Caco-2 (cell line): Measurements from ENCODE around the gene CERS3. TPM values are rescaled to one million over a fixed set of nuclear protein-coding genes. Genes with fewer than 3 reads are reported as not detected.

Source experiments
- BruUV-seq: library from RNA; stranded (reverse); fragments of 400-500 nt; replicated peaks from 2 replicates; lab custom pipeline; 2021; lab: Mats Ljungman, UMichigan
- CTCF ChIA-PET: fragments of 300-600 bp; sonication (Branson Sonifier 250); formaldehyde crosslinking; loops from one replicate; lab custom pipeline; 2022; ENCODE audit warnings: antibody characterized with exemption; lab: Charles Lee
- POLR2A ChIA-PET: fragments of 300-600 bp; sonication (Branson Sonifier 250); formaldehyde crosslinking; loops from one replicate; lab custom pipeline; 2022; ENCODE audit warnings: antibody characterized with exemption; lab: Charles Lee
- DNase-seq, 2 experiments: peaks; one replicate each; pipeline versions ENCODE4 v3.0.0 to v3.0.0-alpha.2; 2020 to 2022
- H3K27me3 ChIP-seq: replicated peaks from 2 replicates; pipeline ENCODE4 v1.6.0; 2011; ENCODE audit warnings: low read length; ENCODE audit not compliant: control insufficient read depth, insufficient read depth
- H3K36me3 ChIP-seq: 2 replicates; pipeline ENCODE4 v1.5.1; 2011; ENCODE audit warnings: low read length; ENCODE audit not compliant: control insufficient read depth, insufficient read depth
- H3K4me1 ChIP-seq: fragments of 250-450 bp; sonication (Bioruptor Pico); 2 replicates; pipeline ENCODE4 v1.5.1; 2020; ENCODE audit warnings: mild to moderate bottlenecking
- H3K4me3 ChIP-seq: 2 replicates; pipeline ENCODE4 v1.5.1; 2011; ENCODE audit warnings: low read depth, mild to moderate bottlenecking, control low read depth, low read length
- H3K9me3 ChIP-seq: fragments of 250-450 bp; sonication (Bioruptor Pico); 2 replicates; pipeline ENCODE4 v1.5.1; 2020; ENCODE audit warnings: mild to moderate bottlenecking, moderate library complexity
- H3K27ac Mint-ChIP-seq: one replicate; pipeline ENCODE4 v1.8.0; 2022; ENCODE audit warnings: mixed read lengths; ENCODE audit not compliant: unreplicated experiment
- H3K27me3 Mint-ChIP-seq: one replicate; pipeline ENCODE4 v1.8.0; 2022; ENCODE audit warnings: mixed read lengths; ENCODE audit not compliant: insufficient read depth, unreplicated experiment
- H3K36me3 Mint-ChIP-seq: one replicate; pipeline ENCODE4 v1.8.0; 2022; ENCODE audit warnings: mild to moderate bottlenecking, mixed read lengths; ENCODE audit not compliant: insufficient read depth, unreplicated experiment
- H3K4me1 Mint-ChIP-seq: one replicate; pipeline ENCODE4 v1.8.0; 2022; ENCODE audit warnings: low read depth, mixed read lengths; ENCODE audit not compliant: unreplicated experiment
- H3K4me3 Mint-ChIP-seq: one replicate; pipeline ENCODE4 v1.8.0; 2022; ENCODE audit warnings: mild to moderate bottlenecking, moderate library complexity, mixed read lengths; ENCODE audit not compliant: unreplicated experiment
- H3K9me3 Mint-ChIP-seq: one replicate; pipeline ENCODE4 v1.8.0; 2022; ENCODE audit warnings: mixed read lengths; ENCODE audit not compliant: unreplicated experiment
- CTCF ChIP-seq, 2 experiments: fragments of 200-600 bp in 1 of 2; IDR thresholded peaks; 1 replicate in 1 of 2; 2 replicates in 1 of 2; pipeline versions ENCODE4 v1.5.1 to v1.8.0; 2011 to 2022; ENCODE audit warnings: antibody characterized with exemption in 1 of 2, control low read depth in 1 of 2, inconsistent platforms in 1 of 2, low read depth in 1 of 2, low read length in 1 of 2, mild to moderate bottlenecking in 1 of 2, moderate library complexity in 1 of 2; ENCODE audit not compliant: insufficient read depth in 1 of 2, severe bottlenecking in 1 of 2, unreplicated experiment in 1 of 2
- intact Hi-C: fragments of 100-400 bp; cut with micrococcal nuclease; formaldehyde crosslinking; loops from one replicate; pipeline ENCODE4 v1.10.0; 2022; ENCODE audit not compliant: unreplicated experiment
- total RNA-seq: library from RNA; stranded (reverse); gene quantifications from 2 replicates; pipeline ENCODE4 v1.2.3, GENCODE V29; 2022

The CERS3 gene
- total RNA-seq, 1 experiment from 2014 or later: not detected

DNA sequence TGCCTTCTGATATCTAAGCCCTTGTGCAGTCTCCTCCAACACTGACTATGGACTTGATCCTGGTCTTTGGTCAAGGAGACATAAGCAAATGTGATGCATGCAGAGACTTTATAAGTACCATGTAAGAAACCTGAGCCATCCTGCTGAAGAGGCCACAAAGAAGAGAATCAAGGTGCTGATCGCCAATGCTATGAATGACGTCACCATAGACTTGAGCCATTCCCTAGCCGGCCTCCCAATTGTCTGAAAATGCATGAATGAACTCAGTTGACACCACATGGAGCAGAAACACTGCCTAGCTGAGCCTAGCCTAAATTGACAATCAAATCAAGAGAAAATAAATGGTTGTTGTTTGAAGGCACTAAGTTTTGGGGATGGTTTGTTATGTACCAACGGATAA lies 51.9 kb downstream of the CERS3 start:
- H3K9me3 Mint-ChIP-seq: peaks cover 29% of the 10 kb centered on the region
- no peak overlapping the region for H3K27ac Mint-ChIP-seq
- no peaks in the 10 kb centered on the region for H3K4me1 Mint-ChIP-seq
- CTCF ChIA-PET: no interaction called here
- H3K27me3 Mint-ChIP-seq: peaks cover 2% of the 10 kb centered on the region
- POLR2A ChIA-PET: no interaction called here
- no peaks in the 10 kb centered on the region for H3K36me3 ChIP-seq
- H3K4me3 ChIP-seq: no peak overlapping the region
- H3K4me3 Mint-ChIP-seq: no peak overlapping the region
- intact Hi-C loops: no loop called here
- DNase-seq: no peak
- H3K4me1 ChIP-seq: no peaks in the 10 kb centered on the region
- H3K9me3 ChIP-seq: peaks cover 12% of the 10 kb centered on the region
- TF ChIP-seq CTCF (IDR thresholded peaks at IDR 0.05; ENCODE audit: insufficient read depth in 1 of 2, low read depth in 1 of 2, low read length in 1 of 2, severe bottlenecking in 1 of 2, unreplicated experiment in 1 of 2): no peak
- BruUV-seq: no TSS peak
- H3K36me3 Mint-ChIP-seq: no peaks in the 10 kb centered on the region
- no peaks in the 10 kb centered on the region for H3K27me3 ChIP-seq

- Mint-ChIP-seq H3K4me3 (no peak overlapping the region), H3K36me3 (no peaks in the 10 kb centered on the region), H3K27ac (no peak overlapping the region), H3K4me1 (no peaks in the 10 kb centered on the region), H3K27me3 (peaks cover 7% of the 10 kb centered on the region), H3K9me3 (peaks cover 10% of the 10 kb centered on the region)
- H3K4me3 ChIP-seq: no peak overlapping the region
- BruUV-seq: no TSS peak
- intact Hi-C loops: no loop called here
- H3K27me3 ChIP-seq: no peaks in the 10 kb centered on the region
- no peaks in the 10 kb centered on the region for H3K9me3 ChIP-seq
- CTCF ChIA-PET: no interaction called here
- DNase-seq: no peak
- no peak for TF ChIP-seq CTCF (IDR thresholded peaks at IDR 0.05; ENCODE audit: insufficient read depth in 1 of 2, low read depth in 1 of 2, low read length in 1 of 2, severe bottlenecking in 1 of 2, unreplicated experiment in 1 of 2)
- POLR2A ChIA-PET: no interaction called here
- no peaks in the 10 kb centered on the region for H3K36me3 ChIP-seq
- H3K4me1 ChIP-seq: no peaks in the 10 kb centered on the region
These were observed 56.0 kb downstream of the CERS3 start for GRCh38 chr15:100472736-100473135.

- BruUV-seq: no TSS peak
- Mint-ChIP-seq H3K27ac (no peak overlapping the region), H3K36me3 (no peaks in the 10 kb centered on the region), H3K4me1 (no peaks in the 10 kb centered on the region), H3K4me3 (no peak overlapping the region), H3K9me3 (peaks cover 2% of the 10 kb centered on the region), H3K27me3 (peaks cover 7% of the 10 kb centered on the region)
- Histone ChIP-seq H3K36me3 (no peaks in the 10 kb centered on the region), H3K4me1 (no peaks in the 10 kb centered on the region), H3K9me3 (no peaks in the 10 kb centered on the region), H3K4me3 (no peak overlapping the region), H3K27me3 (no peaks in the 10 kb centered on the region)
- ChIA-PET POLR2A (no interaction called here), CTCF (no interaction called here)
- intact Hi-C loops: no loop called here
- TF ChIP-seq CTCF (IDR thresholded peaks at IDR 0.05; ENCODE audit: insufficient read depth in 1 of 2, low read depth in 1 of 2, low read length in 1 of 2, severe bottlenecking in 1 of 2, unreplicated experiment in 1 of 2): no peak
- no peak for DNase-seq
These were observed 56.8 kb downstream of the CERS3 start for GRCh38 chr15:100471933-100472332.
